NT2/D1 (cell line): ENCODE measurements around the gene RPN2.

Source experiments
- DNase-seq: peaks from one replicate; pipeline ENCODE4 v3.0.0-alpha.2; 2011; ENCODE audit warnings: low read depth, low spot score
- H3K27me3 ChIP-seq: 2 replicates; pipeline ENCODE4 v1.6.0; 2011; ENCODE audit warnings: mild to moderate bottlenecking; ENCODE audit not compliant: insufficient read length, insufficient read depth
- H3K36me3 ChIP-seq: 2 replicates; pipeline ENCODE4 v1.6.1; 2011; ENCODE audit warnings: mild to moderate bottlenecking, low read length, mixed read lengths; ENCODE audit not compliant: insufficient read depth, insufficient read length
- H3K4me1 ChIP-seq: 2 replicates; pipeline ENCODE4 v1.5.1; 2011; ENCODE audit not compliant: insufficient read depth, insufficient read length
- H3K4me3 ChIP-seq: 2 replicates; pipeline ENCODE4 v1.5.1; 2011; ENCODE audit warnings: low read depth; ENCODE audit not compliant: insufficient read length
- H3K9ac ChIP-seq: 2 replicates; pipeline ENCODE4 v1.6.0; 2011; ENCODE audit warnings: low read depth; ENCODE audit not compliant: insufficient read length
- H3K9me3 ChIP-seq: 2 replicates; pipeline ENCODE4 v1.5.1; 2011; ENCODE audit warnings: mild to moderate bottlenecking, low read length; ENCODE audit not compliant: insufficient read depth
- SUZ12 ChIP-seq: IDR thresholded peaks from 2 replicates; pipeline ENCODE4 v1.6.1; 2011; ENCODE audit not compliant: insufficient read length, insufficient read depth; ENCODE audit errors: extremely low read depth
- YY1 ChIP-seq: IDR thresholded peaks from 2 replicates; pipeline ENCODE4 v1.6.1; 2011; ENCODE audit not compliant: insufficient read length, insufficient read depth
- ZNF274 ChIP-seq: IDR thresholded peaks from 2 replicates; pipeline ENCODE4 v1.6.1; 2011; ENCODE audit warnings: mild to moderate bottlenecking, low read depth, low read length

The RPN2 gene

GRCh38 chr20:37261714-37262113, 82.6 kb downstream of the RPN2 start, which contains the start of gene GHRH:
TSS of gene GHRH (minus strand) at chr20:37261814. CDS start at chr20:37256889, 4,925 bp downstream.
- H3K4me1 ChIP-seq, result peaks cover 21% of the 10 kb centered on the region
- H3K27me3 ChIP-seq, result no peaks in the 10 kb centered on the region
- DNase-seq, result no peak
- no peak within 1 kb of the TSS for H3K9ac ChIP-seq
- no peak for TF ChIP-seq ZNF274
- no peak for TF ChIP-seq YY1
- TF ChIP-seq SUZ12, result no peak
- no peaks in the 10 kb centered on the region for H3K36me3 ChIP-seq
- no peak within 1 kb of the TSS for H3K4me3 ChIP-seq
- H3K9me3 ChIP-seq, result no peaks in the 10 kb centered on the region

DNA sequence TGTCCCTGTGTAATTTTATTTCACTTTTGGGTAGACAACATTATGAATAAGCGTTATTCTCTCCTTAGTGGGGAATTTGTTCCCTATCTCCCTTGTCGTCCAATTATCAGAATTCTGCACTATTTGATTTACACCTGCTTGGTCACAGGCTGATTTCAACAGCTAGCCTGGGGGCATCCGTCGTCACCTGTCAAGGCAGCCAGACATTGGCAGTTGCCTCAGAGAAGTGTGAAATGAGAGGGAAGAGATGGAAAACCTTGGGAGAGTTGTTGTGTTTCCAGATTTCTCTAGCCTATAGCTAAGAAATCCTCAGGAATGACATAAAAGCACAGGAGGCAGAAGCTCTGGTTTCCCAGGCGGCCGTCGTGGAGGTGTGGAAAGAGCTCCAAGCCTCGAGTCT, 83.4 kb downstream of the RPN2 start:
- TF ChIP-seq YY1, result no peak
- no peak for TF ChIP-seq ZNF274
- TF ChIP-seq SUZ12, result no peak
- H3K4me3 ChIP-seq, result no peak overlapping the region
- H3K36me3 ChIP-seq, result no peaks in the 10 kb centered on the region
- no peaks in the 10 kb centered on the region for H3K27me3 ChIP-seq
- DNase-seq, result no peak
- H3K9ac ChIP-seq, result no peak overlapping the region
- H3K4me1 ChIP-seq, result peaks cover 21% of the 10 kb centered on the region
- no peaks in the 10 kb centered on the region for H3K9me3 ChIP-seq

DNA sequence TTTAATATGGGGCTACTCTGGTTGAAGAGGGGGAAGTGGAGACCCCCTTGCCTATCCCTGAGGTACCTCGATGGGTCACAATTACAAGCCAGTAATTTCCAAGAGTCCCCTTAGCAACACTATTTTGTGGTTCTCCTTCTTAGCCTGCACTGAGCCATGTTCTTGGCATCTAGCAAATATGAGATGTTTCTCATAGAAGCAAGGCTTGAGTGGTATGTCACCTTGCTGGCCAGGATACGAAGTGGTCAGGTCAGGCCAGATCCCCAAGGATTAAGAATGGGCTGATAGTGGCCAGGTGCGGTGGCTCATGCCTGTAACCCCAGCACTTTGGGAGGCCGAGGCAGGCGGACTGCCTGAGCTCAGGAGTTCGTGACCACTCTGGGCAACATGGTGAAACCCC, 84.6 kb downstream of the RPN2 start:
- H3K9ac ChIP-seq, result no peak overlapping the region
- peaks cover 12% of the 10 kb centered on the region for H3K4me1 ChIP-seq
- DNase-seq, result no peak
- H3K36me3 ChIP-seq, result no peaks in the 10 kb centered on the region
- no peak overlapping the region for H3K4me3 ChIP-seq
- TF ChIP-seq SUZ12 (no peak), YY1 (no peak), ZNF274 (no peak)
- H3K27me3 ChIP-seq, result no peaks in the 10 kb centered on the region
- no peaks in the 10 kb centered on the region for H3K9me3 ChIP-seq

GRCh38 chr20:37265152-37265551, 86.0 kb downstream of the RPN2 start:
- TF ChIP-seq ZNF274 (no peak), YY1 (no peak), SUZ12 (no peak)
- Histone ChIP-seq H3K9me3 (no peaks in the 10 kb centered on the region), H3K27me3 (no peaks in the 10 kb centered on the region), H3K4me3 (no peak overlapping the region), H3K36me3 (no peaks in the 10 kb centered on the region), H3K9ac (no peak overlapping the region), H3K4me1 (peaks cover 3% of the 10 kb centered on the region)
- DNase-seq, result no peak

- TF ChIP-seq ZNF274 (no peak), SUZ12 (no peak)
- no peaks in the 10 kb centered on the region for H3K36me3 ChIP-seq
- H3K9me3 ChIP-seq, result no peaks in the 10 kb centered on the region
- peaks cover 3% of the 10 kb centered on the region for H3K4me1 ChIP-seq
- DNase-seq, result no peak
- H3K27me3 ChIP-seq, result no peaks in the 10 kb centered on the region
- peak overlapping the region; percentile 6 for H3K4me3 ChIP-seq
- H3K9ac ChIP-seq, result peak overlapping the region; percentile 69
Observed at GRCh38 chr20:37266940-37267666, 88.0 kb downstream of the RPN2 start.

GRCh38 chr20:37267667-37268313, 88.7 kb downstream of the RPN2 start:
- TF ChIP-seq YY1 (no peak), ZNF274 (no peak), SUZ12 (no peak)
- Histone ChIP-seq H3K36me3 (no peaks in the 10 kb centered on the region), H3K4me1 (peaks cover 3% of the 10 kb centered on the region), H3K9me3 (no peaks in the 10 kb centered on the region), H3K27me3 (no peaks in the 10 kb centered on the region), H3K4me3 (peak overlapping the region; percentile 6), H3K9ac (peak overlapping the region; percentile 69)
- peak; percentile 89 for DNase-seq

DNA sequence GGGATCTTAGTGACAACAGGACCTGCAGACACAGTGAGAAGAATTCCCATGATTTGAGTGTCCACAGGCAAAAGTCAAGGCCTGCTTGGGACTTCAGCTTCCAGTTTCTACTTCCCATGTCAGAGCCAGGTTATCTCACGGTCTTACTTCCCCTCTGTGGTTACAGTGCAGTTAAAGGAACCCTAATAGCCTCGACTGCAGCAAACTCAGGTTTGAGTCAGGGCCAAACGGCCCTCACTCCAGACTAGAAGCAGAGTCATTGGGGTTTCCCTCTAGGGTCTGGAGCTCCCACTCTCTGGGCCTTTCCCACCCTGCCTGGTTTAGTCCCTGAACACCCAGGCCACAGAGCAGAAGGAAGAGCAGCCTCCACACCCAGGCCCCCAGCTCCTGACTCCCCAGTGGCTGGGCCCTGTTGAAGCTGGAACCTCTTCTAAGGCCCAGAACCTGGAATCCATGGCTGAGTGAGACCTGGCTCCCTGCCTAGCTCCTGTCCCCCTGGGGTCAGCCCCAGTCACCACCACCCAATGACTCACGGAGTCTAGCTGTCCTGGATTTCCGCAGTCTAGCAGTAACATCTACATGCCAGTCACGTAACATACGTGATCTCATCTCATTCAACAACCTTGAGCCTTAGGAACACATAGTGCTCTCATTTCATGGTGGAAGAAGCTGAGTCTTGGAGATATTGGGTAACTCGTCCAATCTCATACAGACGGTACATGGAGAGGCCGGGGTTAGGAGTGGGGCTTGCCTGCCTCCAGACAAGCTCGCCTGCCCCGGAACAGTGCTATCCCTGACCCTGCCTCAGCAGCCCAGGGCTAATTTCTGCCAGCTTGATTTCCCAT, 91.7 kb downstream of the RPN2 start:
- H3K4me1 ChIP-seq, result peaks cover 3% of the 10 kb centered on the region
- no peak overlapping the region for H3K4me3 ChIP-seq
- no peaks in the 10 kb centered on the region for H3K27me3 ChIP-seq
- H3K9ac ChIP-seq, result no peak overlapping the region
- no peak for TF ChIP-seq ZNF274
- TF ChIP-seq YY1, result no peak
- no peak for TF ChIP-seq SUZ12
- H3K9me3 ChIP-seq, result no peaks in the 10 kb centered on the region
- no peaks in the 10 kb centered on the region for H3K36me3 ChIP-seq
- DNase-seq, result no peak
